ENCODE data around the gene DPP9. TPM values are rescaled to one million over a fixed set of nuclear protein-coding genes. Genes with fewer than 3 reads are reported as not detected.

Gene DPP9
- total RNA-seq, 1 donor from 2014 or later: 42.9 TPM

- no peaks in the 10 kb centered on the region for H3K4me1 Mint-ChIP-seq (ENCODE audit: unreplicated experiment)
- no peaks in the 10 kb centered on the region for H3K9me3 Mint-ChIP-seq
- no peak overlapping the region for H3K4me3 Mint-ChIP-seq
- no peak for TF ChIP-seq CTCF (conservative IDR thresholded peaks at IDR 0.05)
- H3K27me3 Mint-ChIP-seq: no peaks in the 10 kb centered on the region
- peaks cover 9% of the 10 kb centered on the region for H3K36me3 Mint-ChIP-seq
- no peak overlapping the region for H3K27ac Mint-ChIP-seq
- DNase-seq (ENCODE audit: extremely low spot score, unreplicated experiment): no peak
Observed at GRCh38 chr19:4662812-4663211, 60.8 kb downstream of the DPP9 start.

DNA sequence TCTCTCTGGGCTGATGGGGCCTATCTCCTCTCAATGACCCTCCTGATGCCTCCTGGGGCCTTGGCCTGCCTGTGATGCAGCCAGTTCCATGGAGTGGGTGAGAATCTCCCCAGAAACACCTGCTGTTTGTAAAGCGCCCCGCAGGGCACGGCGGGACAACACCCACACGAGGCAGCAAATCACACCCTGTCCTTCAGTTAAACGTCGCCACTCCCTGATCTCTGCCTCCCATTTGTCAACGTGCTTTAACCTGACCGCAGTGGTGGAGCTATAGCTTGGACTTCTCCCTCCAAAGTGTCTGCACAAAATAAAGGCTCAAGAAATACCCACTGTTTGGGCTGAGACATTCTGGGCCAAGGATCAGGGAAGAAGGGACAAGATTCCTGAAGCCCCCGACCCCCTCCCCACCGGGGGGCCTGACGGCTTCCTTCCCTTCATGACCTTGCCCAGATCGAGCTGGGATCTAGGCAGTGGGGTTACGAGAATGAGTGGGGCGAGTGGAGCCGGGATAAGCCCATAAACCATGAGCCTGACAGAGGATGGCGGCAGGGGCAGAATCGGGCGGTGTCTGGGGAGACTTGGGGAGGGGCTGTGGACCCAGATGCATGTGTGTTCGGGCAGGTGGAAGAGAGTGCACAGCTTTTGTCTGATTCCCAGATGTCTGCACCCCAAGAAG is 61.5 kb downstream of the DPP9 start:
- no peaks in the 10 kb centered on the region for H3K4me1 Mint-ChIP-seq (ENCODE audit: unreplicated experiment)
- H3K36me3 Mint-ChIP-seq: peaks cover 9% of the 10 kb centered on the region
- H3K9me3 Mint-ChIP-seq: no peaks in the 10 kb centered on the region
- H3K27me3 Mint-ChIP-seq: no peaks in the 10 kb centered on the region
- H3K4me3 Mint-ChIP-seq: no peak overlapping the region
- H3K27ac Mint-ChIP-seq: no peak overlapping the region
- DNase-seq (ENCODE audit: extremely low spot score, unreplicated experiment): no peak
- no peak for TF ChIP-seq CTCF (conservative IDR thresholded peaks at IDR 0.05)

GRCh38 chr19:4660993-4661392 is 62.6 kb downstream of the DPP9 start:
- TF ChIP-seq CTCF (conservative IDR thresholded peaks at IDR 0.05): no peak
- H3K27me3 Mint-ChIP-seq: no peaks in the 10 kb centered on the region
- peaks cover 9% of the 10 kb centered on the region for H3K36me3 Mint-ChIP-seq
- no peak overlapping the region for H3K27ac Mint-ChIP-seq
- DNase-seq (ENCODE audit: extremely low spot score, unreplicated experiment): no peak
- H3K9me3 Mint-ChIP-seq: no peaks in the 10 kb centered on the region
- H3K4me1 Mint-ChIP-seq (ENCODE audit: unreplicated experiment): no peaks in the 10 kb centered on the region
- H3K4me3 Mint-ChIP-seq: no peak overlapping the region

- Mint-ChIP-seq H3K36me3 (peaks cover 9% of the 10 kb centered on the region), H3K4me3 (no peak overlapping the region), H3K9me3 (no peaks in the 10 kb centered on the region), H3K4me1 (ENCODE audit: unreplicated experiment) (no peaks in the 10 kb centered on the region), H3K27ac (no peak overlapping the region), H3K27me3 (no peaks in the 10 kb centered on the region)
- peak; percentile 41 for TF ChIP-seq CTCF (conservative IDR thresholded peaks at IDR 0.05)
- DNase-seq (ENCODE audit: extremely low spot score, unreplicated experiment): no peak
Observed at GRCh38 chr19:4660181-4660791, 63.4 kb downstream of the DPP9 start.

DNA sequence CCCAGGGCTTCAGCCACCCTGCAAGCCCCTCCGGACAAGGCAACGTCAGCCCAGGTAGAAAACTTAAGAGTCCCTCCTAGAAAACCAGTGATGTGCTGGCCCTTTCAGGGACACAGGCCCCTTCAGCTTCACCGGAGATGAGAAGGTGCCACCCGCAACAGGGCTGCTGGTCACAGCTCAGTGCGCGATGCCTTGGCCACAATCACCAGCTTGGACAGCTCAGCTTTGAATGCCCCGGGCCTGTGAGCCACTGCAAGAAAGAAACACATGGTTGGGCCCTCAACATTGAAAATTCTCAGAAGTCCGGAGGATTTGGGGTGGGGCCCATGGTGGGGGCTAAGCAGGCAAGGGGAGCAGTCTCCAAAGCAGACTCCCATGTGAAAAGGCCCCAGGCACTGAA is 65.8 kb downstream of the DPP9 start:
- DNase-seq (ENCODE audit: extremely low spot score, unreplicated experiment): no peak
- Mint-ChIP-seq H3K4me1 (ENCODE audit: unreplicated experiment) (peaks cover 9% of the 10 kb centered on the region), H3K4me3 (no peak overlapping the region), H3K9me3 (no peaks in the 10 kb centered on the region), H3K27ac (no peak overlapping the region), H3K36me3 (peaks cover 14% of the 10 kb centered on the region), H3K27me3 (no peaks in the 10 kb centered on the region)
- no peak for TF ChIP-seq CTCF (conservative IDR thresholded peaks at IDR 0.05)
